Loucy (cell line): Measurements from ENCODE around the gene ACTR3C.
"Not testable (repeated sequence)": the region's sequence is repeated elsewhere in the genome, so short reads cannot be mapped to it uniquely, and the experiment has no call there.

Source experiments
- EZH2phosphoT487 ChIP-seq: fragments of 200-600 bp; IDR thresholded peaks from 2 replicates; pipeline ENCODE4 v1.6.1; 2018; ENCODE audit warnings: antibody characterized with exemption, mild to moderate bottlenecking, moderate library complexity, borderline replicate concordance
- TF ChIP-seq, protein P1 (sequence below): fragments of 200-600 bp; sonication (generic); conservative IDR thresholded peaks from 2 replicates; pipeline ENCODE4 v1.5.1; 2014; ENCODE audit warnings: mild to moderate bottlenecking, antibody characterized with exemption, low read length

- TF ChIP-seq, protein P1, sequence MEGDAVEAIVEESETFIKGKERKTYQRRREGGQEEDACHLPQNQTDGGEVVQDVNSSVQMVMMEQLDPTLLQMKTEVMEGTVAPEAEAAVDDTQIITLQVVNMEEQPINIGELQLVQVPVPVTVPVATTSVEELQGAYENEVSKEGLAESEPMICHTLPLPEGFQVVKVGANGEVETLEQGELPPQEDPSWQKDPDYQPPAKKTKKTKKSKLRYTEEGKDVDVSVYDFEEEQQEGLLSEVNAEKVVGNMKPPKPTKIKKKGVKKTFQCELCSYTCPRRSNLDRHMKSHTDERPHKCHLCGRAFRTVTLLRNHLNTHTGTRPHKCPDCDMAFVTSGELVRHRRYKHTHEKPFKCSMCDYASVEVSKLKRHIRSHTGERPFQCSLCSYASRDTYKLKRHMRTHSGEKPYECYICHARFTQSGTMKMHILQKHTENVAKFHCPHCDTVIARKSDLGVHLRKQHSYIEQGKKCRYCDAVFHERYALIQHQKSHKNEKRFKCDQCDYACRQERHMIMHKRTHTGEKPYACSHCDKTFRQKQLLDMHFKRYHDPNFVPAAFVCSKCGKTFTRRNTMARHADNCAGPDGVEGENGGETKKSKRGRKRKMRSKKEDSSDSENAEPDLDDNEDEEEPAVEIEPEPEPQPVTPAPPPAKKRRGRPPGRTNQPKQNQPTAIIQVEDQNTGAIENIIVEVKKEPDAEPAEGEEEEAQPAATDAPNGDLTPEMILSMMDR = not testable (repeated sequence)
- not testable (repeated sequence) for TF ChIP-seq EZH2phosphoT487
Observed at GRCh38 chr7:150295027-150295426, 28.3 kb downstream of the ACTR3C start.
